AML-193 (cell line): ENCODE data around the gene BRINP2.

Source experiments
- DNase-seq, 2 experiments: peaks; one replicate each; lab custom pipeline; 2025; lab: John Stamatoyannopoulos, UW

BRINP2 gene, protein sequence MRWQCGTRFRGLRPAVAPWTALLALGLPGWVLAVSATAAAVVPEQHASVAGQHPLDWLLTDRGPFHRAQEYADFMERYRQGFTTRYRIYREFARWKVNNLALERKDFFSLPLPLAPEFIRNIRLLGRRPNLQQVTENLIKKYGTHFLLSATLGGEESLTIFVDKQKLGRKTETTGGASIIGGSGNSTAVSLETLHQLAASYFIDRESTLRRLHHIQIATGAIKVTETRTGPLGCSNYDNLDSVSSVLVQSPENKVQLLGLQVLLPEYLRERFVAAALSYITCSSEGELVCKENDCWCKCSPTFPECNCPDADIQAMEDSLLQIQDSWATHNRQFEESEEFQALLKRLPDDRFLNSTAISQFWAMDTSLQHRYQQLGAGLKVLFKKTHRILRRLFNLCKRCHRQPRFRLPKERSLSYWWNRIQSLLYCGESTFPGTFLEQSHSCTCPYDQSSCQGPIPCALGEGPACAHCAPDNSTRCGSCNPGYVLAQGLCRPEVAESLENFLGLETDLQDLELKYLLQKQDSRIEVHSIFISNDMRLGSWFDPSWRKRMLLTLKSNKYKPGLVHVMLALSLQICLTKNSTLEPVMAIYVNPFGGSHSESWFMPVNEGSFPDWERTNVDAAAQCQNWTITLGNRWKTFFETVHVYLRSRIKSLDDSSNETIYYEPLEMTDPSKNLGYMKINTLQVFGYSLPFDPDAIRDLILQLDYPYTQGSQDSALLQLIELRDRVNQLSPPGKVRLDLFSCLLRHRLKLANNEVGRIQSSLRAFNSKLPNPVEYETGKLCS

DNA sequence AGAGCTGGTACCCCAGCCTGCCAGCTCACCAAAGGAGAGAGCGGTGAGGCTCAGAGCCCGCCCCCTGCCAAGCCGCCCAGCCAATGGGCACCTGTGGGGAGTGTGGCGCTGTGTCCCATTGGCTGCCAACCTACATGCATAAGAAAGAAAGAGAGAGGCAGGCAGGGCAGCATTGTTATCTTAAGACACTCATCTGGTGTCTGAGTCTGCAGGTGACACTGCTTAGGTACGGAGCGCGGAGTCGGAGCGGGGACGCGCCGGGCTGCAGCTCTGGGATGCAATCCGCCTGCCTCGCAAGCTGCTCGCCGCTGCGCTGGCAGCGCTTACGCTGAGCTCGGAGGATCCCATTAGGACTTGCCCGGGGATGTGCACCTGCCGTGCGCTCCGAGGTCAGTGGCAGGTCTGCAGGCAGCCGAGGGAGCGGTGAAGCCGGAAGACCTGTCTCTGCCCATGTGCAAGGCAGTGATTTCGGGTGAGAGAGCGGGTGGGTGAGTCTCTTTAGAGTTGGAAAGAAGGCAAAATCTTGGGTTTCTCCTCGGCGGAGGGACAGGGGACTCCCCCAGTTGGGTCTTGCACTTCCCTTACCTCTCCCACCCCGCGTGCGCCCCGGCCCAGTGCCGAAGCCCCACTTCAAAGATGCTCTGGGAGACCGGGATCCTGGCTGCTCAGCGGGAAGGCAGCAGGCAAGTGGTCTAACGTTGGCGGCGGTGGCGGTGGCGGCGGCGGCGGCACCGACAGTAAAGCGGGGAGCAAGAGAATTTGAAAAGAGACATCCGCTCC, at the start of gene BRINP2:
Gene BRINP2, plus strand, starts transcription at position 203 of the 780 bp plus-strand sequence. CDS start 58,919 bp downstream, outside the sequence.
- no peak for DNase-seq

DNA sequence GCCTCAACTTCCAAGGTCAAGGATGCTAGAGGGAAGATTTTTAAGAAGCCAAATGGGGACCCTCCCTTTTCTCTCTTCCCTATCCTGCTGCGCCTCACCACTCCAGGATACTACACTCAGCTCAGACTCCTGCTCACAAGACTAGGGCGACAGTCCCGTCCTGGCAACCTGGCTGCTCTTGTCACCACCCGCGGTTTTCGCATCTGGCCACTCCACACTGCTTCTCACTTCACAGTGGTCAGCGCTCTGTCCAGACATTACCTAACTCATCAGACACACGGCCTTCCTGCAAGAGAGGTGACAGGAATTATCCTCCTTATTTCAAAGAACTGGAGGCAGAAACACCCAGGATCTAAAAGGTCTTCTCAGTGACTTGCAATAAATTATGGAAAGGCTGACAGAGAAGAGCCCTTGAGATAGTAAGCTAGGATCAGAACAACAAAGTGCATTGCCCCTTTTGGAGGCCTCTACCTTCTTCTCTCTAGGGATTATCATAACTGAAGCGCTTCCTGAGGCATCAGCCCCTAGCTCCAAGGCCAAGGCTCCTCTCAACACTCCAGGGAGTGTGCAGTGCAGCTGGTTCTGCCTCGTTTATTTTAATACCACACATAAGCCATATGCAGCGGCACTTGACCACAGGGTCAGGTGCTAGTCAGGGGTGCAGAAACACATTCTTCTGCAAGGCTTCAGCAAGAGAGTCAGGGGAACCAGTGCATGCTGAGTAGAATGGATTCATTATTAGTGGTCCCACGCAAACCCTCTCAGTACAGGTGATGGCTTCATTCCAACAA, 48.1 kb upstream of the BRINP2 start:
- DNase-seq: no peak

DNA sequence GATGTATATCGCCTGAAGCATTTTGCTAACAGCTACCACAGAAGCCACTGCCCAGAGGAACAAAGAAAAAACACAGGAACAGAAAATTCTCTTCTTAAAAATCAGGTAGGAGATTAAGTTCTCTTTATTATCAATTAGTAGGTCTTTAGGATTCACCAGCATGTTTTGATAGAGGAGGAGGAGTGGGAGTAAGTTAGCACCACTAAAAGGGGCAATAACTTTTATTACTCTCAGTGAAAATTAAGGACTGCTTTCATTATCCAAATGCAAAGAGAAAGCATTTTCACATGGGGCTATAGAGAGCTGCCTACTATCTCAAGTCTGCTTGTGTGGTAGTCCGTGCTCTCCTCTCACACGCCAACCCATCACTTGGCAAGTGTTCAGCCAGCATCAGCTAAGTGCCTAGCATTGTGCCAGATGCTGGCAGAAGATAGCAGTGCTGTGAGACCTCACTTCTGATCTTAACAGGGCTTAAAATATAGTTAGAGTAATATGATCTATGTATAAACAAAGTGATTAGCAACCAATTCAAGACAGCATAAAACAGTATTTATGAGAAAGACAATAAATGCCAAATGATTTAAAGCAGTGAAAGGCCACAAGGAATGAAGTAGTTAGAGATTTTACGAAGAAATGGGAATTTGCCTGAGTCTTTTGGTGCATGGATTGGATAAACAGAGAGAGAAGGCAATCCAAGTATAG, 46.0 kb upstream of the BRINP2 start:
- no peak for DNase-seq

DNA sequence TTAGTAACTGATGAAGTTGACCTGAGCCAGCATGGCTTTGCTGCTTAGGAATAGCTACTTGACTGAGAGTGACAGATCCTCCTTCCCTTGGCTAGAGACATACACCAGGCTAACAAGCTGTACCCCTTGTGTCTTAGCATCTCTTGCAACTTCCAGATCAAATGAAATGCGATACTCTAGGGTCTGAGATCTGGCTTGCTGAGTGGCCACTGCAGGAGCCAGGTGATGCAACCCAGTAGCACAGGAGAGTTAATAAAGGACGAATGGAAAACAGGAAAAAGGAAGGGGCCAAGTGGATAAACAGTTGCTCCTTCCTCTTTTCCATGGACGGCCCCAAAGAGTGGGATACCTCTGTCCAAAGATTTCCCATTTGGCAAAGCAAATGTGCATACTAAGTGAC, 44.5 kb upstream of the BRINP2 start:
- DNase-seq: no peak

DNA sequence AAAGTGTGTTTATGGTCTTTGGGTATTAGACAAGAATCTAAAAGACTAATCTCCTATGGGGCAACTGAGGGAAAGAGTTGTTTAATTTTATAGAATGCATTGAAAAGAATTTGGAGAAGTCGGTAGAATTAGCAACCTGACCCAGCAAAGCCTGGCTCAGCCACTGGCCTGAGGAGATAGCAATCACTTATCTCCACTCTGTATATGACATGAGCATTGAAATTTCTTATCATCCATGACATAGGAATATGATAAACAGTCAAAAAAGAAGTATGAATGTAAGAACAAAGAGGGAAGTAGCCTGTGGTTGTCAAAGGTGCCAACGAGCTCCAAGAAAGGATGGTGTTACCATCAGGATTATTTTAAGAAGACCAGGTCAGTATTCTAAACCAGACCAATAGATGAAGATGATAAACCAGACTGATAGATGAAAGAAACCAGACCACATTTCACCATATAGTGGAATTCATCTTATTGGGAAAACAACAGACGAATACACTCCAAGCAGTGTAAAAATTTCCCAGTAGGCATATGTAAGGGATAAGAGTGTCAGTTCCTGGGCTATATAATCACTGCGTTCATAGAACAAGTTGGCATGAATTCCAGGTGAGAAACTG, 42.0 kb upstream of the BRINP2 start:
- no peak for DNase-seq

DNA sequence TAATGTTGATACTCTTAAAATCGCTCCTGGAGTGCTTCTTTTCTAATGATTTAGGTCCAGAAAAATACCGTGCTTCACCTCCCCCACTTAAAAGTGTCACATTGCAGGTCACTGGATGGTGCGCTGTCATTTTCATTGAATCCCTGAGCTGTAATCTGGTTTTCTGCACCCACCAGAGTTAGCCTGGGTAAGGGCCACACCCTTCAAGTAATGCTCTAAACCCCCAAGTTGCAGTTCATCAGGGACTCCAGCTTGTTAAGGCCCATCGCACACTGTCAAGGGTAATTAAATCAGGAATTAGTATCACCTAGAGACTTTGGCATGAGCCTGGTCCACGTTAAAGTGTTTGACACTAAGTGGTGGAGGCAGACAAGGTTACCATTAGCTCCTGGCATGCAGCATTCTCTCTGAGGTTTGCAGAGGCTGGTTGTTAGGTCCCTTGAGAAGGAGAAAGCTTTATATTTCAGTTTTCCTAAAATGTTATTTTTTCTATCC, 40.3 kb upstream of the BRINP2 start:
- DNase-seq: no peak

DNA sequence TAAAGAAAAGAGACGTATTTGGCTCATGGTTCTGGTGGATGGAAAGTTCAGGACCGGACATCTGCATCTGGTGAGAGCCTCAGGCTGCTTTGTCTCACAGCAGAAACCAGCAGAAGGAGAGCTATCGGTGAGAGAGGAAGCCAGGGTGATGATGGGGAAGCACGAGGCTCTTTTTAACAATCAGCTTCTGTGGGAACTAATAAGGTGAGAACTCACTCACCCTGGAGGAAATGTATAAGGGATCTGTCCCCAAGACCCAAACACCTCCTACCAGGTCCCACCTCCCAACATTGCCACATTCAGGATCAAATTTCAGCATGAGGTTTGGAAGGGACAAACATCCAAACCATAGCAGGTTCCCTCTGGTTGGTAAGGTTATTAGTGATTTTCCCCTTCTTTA, 39.0 kb upstream of the BRINP2 start:
- DNase-seq: no peak

DNA sequence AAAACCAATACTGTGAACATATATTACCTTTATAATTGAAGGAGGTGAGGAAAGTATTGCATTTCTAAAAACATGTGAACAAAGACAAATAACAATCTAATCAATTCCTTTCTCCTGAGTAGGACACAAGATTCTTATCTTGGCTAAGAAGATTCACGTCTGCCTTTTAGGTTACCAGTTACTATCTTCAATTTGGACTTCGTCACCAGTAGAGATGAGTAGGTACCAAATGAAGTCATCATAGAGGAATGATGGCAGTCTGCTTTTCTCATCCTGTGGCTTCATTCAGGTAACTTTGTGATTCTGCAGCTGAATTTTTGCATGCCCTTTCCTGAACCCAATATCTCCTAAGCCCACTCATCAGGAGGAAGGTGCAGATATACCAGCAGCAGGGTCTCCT, 38.6 kb upstream of the BRINP2 start:
- no peak for DNase-seq

DNA sequence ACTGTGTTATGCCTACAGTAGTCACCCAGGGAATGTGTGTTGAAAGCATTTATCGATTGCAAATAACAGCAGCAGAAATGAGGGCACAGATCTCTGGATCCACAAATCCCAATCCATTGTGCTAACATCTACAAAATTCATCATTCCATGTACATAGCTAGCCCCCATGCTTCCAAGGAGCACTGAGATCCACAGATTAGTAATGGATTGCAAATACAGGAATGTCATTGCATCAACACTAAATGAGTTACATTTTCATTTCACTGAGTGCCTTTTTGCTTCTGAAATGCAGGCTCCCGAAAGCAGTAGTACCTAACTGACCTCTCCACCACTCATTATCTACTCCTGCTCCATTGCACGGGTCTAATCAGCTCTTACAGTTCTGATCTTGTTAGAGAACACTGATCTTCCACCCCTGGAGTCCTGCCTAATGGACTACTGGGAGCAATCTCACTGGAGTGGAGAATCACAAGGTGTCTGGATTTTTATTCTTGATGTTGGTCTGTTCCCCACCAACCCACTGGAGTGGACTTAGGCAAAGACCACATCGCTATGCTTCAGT, 36.7 kb upstream of the BRINP2 start:
- no peak for DNase-seq

DNA sequence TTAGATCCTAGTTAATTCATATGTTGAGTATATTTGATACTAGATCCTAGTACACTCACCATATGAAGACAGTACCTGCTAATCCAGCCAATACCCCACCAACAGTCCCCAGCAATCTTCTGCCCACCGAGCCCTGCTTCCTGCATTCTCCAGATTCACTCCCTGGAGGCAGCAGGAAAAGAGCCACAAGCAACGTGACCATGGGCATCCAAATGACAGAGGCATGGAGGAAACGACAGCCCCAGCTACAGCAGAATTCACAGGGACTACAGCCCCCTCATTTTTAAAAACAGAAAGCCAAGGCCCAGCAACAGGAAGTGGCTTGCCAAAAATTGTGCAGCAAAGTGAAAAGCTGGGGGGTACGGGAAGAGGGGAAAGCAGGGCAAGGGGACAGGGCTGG, 35.5 kb upstream of the BRINP2 start:
- no peak for DNase-seq

DNA sequence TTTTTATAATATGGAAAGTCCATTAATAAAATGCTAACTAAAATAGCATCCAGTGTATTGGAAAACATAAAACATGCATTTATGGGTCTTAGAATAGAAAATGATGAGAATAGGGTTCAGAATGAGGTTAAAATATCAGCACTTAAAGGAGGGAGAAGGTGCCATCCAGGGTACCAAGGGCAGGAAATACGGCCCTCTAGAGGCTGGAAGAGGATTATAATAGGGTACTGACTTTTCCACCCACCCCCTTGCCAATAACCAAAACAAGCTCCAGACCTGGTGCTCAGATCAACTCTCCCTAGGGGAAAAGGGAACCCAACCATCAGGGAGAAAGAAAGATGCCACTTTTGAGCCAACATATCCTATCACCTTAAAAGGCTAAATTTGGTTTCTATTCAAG, 32.9 kb upstream of the BRINP2 start:
- DNase-seq: no peak

DNA sequence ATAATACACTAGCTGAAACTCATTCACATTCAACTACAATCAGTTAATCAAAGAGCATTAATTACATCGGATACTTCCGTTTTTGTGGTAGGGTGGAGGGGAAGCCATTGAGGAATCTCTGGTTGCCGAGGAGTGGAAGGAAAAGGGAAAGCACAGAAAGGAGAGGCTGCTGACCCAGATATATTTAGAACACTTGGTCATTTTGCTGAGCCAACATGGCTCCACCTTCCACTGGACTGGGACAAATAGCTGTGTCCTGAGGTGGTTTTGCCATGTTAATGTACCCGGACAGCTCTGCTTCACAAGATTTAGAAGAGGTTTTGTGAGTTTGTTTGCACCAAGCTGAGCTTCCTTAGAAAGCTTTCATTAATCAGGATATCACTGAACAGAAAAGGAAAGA, 32.4 kb upstream of the BRINP2 start:
- DNase-seq: no peak

DNA sequence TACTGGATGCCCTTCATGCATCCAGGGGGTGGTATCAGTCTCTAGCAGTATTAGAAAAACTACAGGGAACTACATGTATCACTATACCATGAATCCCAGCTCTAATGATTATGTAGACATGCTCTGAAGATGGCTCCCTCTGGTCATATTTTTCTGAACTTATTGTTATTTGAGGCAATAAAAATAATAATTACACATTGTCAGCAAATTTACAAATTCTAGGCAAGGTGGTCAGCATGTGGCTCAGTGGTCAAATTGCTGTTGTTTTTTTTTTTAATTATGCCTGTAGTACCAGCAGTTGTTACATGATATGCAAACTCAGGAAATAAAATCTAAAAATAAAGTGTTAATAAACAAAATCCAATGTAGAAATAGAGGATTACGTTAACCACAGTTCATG, 28.7 kb upstream of the BRINP2 start:
- no peak for DNase-seq

DNA sequence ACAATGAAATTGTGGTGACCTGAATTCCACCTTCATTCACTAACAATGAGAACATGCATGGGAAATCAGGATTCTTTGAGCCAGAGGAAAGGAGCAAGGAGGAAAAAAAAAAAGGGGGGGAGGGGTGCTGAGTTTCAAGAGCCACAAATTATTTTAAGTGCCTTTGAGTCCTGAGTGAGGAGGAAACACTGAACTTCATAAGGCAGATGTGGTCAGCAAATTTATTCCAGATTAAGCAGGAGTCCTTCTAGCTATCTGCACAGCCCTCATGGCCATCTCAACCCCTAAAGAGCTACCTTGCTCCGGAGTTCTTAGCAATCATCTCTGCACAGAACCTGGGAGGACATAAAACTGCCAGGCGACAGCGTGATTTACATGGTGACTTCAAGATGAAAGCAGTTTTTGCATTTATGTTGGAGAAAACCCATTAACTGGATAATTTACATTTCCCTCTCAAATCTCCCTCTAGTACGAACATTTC, 27.9 kb upstream of the BRINP2 start:
- DNase-seq: no peak

DNA sequence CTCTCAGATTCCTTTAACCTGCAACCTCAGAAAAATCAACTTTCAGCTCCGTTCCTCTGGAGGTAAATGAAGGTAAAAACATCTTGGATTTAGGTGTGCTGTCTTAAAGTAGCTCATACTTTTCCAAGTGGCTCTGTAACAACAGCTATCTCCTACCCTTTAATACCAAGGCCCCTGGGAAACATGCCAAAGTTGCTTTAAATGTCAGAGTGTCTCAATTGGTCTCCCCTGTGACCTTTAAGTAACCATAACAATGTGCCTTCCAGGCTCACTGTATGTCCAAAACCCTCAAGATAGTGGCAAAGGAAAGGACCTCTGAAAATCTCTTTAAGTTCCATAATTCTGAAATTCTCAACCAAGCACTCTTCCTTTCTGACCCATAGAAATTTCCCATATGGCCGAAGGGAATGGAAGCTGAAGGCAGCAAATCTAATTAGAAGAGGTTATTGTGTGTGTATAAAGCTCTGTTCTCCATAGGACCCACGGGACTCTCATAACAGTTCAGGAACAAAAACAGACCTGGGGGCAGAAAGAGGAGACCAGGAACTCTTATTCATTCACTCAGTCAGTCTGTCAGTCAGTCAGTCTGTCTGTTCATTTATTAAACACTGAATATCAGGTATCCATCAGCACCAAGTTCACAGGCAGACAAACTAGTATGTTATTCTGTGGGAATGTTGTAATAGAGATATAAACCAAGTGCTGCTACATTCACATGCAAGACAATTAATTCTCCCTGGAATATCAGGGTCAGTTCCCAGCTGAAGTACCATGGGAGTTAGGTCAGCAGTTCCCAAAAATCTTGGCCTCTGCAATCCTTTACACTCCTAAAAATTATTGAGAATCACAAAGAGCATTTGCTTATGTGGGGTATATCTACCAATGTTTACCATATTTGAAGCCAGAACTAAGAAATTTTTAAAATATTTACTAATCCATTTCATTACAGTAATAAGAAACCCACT, 25.4 kb upstream of the BRINP2 start:
- no peak for DNase-seq

DNA sequence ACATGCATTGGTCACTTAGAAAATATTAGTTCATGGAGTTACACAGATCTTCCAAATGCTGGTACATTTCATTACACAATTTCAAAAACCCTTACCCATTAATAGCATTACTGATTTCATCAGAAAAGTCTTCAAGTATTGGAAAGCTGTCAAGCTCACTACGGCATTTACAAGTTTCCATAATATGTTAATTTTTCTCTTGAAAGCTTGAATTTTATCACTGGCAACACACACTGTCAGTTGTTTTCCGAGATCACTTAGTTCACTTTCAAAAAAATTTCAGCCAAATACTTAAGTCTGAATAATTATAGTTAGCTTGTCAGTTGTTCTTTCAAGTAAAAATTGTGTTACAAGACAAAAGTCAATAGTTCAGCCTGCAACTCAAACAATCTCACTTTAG, 24.3 kb upstream of the BRINP2 start:
- DNase-seq: no peak

DNA sequence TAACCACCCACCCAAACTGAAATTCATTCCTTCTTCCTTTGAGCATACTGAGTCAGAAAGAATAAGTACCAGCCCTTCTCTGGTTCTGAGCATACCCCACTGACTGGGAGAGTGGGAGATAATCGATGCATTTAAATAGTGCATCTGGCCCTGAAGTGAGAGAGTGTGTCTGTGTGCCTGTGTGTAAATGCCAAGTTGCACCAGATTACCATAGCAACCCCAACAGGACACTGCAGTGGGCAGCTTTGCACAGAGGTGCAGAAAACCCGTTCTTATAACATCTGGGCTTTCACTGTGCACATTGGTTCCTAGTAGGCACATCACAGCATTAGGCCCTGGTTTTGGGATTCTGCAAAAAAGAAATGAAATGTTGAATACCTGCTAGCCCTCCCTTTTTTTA, 8.5 kb upstream of the BRINP2 start:
- no peak for DNase-seq

DNA sequence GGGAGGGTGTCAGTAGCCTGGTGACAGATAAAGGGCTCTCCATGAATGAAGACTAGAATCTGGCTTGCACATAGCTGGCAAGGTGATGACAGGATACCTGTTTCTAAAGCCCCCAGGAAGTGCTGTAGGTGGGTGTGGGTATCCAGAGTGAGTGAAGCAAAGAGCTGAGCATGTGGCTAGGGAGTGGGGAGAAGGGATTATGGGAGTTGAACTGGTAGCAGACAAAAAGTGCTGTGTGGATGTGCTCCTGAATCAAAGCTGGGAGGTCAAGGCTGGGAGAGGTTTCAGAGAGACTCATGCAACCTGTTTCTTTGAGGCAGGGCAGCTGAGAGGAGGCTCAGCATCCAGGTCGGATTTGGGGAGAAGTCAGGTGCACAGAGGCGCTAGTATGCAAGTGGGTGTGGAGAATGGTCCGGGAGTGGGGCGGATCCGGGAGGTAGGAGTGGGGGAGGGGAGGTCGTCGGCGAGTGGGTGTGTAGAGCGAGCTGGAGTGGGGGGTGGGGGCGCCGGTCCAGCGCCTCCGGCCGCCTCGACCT, 6.8 kb upstream of the BRINP2 start:
- no peak for DNase-seq
